ENCODE results near the gene FGF12. TPM values are rescaled to one million over a fixed set of nuclear protein-coding genes. Genes with fewer than 3 reads are reported as not detected.

FGF12 gene
- total RNA-seq, 2 donors from 2014 or later, result 0.25 to 0.48 TPM

DNA sequence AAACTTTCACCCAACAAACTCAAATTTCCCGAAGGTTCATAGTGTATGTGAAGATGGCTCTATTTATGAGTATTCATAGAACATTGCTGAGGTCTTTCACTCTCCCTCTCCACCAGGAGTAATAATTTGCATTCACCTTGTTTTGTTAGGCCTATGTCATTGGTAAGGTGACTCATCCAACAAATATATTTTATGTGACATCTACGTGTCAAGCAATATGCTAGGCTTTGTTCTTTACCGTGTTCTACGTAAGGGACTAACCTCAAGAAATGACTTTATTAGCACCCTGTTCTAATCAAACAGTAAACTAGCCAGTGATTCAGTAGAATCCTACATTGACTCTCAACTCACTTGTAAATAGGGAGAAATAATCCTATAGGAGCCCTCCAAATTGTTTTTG is 334.4 kb downstream of the FGF12 start:
- Histone ChIP-seq H3K36me3 (no peaks in the 10 kb centered on the region), H3K4me3 (no peak overlapping the region), H3K27me3 (no peaks in the 10 kb centered on the region), H3K4me1 (no peaks in the 10 kb centered on the region), H3K9ac (ENCODE audit: low read depth in 2 of 2, low read length in 2 of 2) (no peak overlapping the region), H3K9me3 (no peaks in the 10 kb centered on the region), H3K27ac (no peak overlapping the region)
- no peak for DNase-seq
- intact Hi-C loops (cut with DNase I), result no loop called here
- TF ChIP-seq, protein P1, sequence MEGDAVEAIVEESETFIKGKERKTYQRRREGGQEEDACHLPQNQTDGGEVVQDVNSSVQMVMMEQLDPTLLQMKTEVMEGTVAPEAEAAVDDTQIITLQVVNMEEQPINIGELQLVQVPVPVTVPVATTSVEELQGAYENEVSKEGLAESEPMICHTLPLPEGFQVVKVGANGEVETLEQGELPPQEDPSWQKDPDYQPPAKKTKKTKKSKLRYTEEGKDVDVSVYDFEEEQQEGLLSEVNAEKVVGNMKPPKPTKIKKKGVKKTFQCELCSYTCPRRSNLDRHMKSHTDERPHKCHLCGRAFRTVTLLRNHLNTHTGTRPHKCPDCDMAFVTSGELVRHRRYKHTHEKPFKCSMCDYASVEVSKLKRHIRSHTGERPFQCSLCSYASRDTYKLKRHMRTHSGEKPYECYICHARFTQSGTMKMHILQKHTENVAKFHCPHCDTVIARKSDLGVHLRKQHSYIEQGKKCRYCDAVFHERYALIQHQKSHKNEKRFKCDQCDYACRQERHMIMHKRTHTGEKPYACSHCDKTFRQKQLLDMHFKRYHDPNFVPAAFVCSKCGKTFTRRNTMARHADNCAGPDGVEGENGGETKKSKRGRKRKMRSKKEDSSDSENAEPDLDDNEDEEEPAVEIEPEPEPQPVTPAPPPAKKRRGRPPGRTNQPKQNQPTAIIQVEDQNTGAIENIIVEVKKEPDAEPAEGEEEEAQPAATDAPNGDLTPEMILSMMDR (IDR thresholded peaks at IDR 0.05), result no peak

DNA sequence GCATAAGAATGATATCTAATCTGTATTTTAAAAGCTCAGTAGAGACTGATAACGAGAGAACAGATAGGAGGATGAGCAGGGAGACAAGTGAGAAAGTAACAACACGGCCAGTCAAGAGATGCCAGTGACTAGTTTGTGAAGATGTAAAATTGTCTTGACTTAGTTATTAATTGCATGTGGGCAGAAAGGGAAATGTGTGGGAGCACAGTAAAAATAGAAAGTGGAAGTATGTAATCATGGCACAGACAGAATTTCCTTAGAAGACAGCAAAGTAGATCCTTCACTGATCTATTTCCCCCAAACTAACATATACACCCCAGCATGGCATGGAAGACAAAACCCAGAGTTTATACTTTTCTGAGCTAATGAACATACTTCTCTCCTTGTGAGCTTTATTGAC is 344.5 kb downstream of the FGF12 start:
- Histone ChIP-seq H3K4me1 (no peaks in the 10 kb centered on the region), H3K27ac (no peak overlapping the region), H3K9me3 (no peaks in the 10 kb centered on the region), H3K9ac (ENCODE audit: low read depth in 2 of 2, low read length in 2 of 2) (no peak overlapping the region), H3K27me3 (no peaks in the 10 kb centered on the region), H3K36me3 (no peaks in the 10 kb centered on the region), H3K4me3 (no peak overlapping the region)
- TF ChIP-seq, protein P1 (IDR thresholded peaks at IDR 0.05), result no peak
- intact Hi-C loops (cut with DNase I), result no loop called here
- DNase-seq, result no peak

DNA sequence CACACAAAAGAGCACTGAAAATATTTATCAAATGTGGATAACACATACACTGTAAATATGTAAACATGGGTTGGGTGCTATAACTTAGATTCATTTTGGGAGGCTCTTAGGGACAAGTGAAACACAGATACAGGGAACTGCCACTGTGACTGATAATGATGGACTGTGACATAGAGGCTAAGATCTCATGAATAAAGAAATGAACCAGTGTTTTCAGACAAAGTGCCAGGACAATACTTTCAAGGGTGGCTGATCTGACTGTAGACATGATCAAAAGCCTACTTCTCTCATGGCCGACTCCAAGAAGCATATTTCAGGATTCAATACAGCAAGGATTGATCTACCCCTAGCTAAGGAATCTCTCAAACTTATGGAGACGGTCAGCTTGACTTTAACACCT is 353.8 kb downstream of the FGF12 start:
- Histone ChIP-seq H3K9me3 (no peaks in the 10 kb centered on the region), H3K27me3 (no peaks in the 10 kb centered on the region), H3K4me1 (no peaks in the 10 kb centered on the region), H3K36me3 (no peaks in the 10 kb centered on the region), H3K27ac (no peak overlapping the region), H3K4me3 (no peak overlapping the region), H3K9ac (ENCODE audit: low read depth in 2 of 2, low read length in 2 of 2) (no peak overlapping the region)
- TF ChIP-seq, protein P1 (IDR thresholded peaks at IDR 0.05), result no peak
- intact Hi-C loops (cut with DNase I), result no loop called here
- no peak for DNase-seq

DNA sequence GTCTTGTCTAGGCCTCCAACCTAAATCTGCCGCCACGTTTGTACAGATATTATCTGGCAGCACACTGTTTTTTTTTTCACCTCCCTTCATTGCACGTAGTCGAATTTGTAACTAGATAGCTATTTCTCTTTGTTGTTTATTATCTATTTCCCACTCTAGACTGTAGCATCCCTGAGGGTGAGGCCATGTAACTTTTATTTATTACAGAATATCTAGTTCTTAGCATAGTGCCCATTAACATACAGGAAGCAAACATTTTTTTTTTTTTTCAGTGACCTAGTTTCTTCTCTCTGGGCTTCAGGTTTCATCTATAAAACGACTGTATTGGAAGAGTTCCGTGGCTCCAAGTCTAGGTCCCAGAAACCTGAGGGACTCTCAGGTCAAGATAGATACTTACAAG is 354.3 kb downstream of the FGF12 start:
- DNase-seq, result no peak
- Histone ChIP-seq H3K9me3 (no peaks in the 10 kb centered on the region), H3K36me3 (no peaks in the 10 kb centered on the region), H3K27me3 (no peaks in the 10 kb centered on the region), H3K9ac (ENCODE audit: low read depth in 2 of 2, low read length in 2 of 2) (no peak overlapping the region), H3K27ac (no peak overlapping the region), H3K4me3 (no peak overlapping the region), H3K4me1 (no peaks in the 10 kb centered on the region)
- intact Hi-C loops (cut with DNase I), result no loop called here
- TF ChIP-seq, protein P1 (IDR thresholded peaks at IDR 0.05), result no peak

DNA sequence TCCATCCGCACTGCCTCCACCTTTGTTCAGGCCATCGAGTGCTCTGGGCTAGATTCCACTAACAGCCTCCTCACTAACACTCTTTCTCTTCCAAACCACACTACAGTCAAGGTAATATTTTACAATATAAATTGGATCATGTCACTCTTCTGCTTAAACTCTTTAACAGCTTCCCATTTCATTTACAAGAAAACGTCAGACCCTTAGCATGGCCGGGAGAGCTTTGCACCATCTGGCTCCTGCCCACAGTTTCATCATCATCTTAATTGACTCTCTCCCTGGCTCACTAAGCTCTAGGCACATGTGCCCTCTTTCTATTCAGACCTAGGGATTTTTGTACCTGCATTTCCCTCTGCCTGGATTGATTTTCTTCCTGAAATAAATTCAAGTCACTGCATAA is 354.7 kb downstream of the FGF12 start:
- intact Hi-C loops (cut with DNase I), result no loop called here
- Histone ChIP-seq H3K4me1 (no peaks in the 10 kb centered on the region), H3K9me3 (no peaks in the 10 kb centered on the region), H3K4me3 (no peak overlapping the region), H3K27me3 (no peaks in the 10 kb centered on the region), H3K36me3 (no peaks in the 10 kb centered on the region), H3K9ac (ENCODE audit: low read depth in 2 of 2, low read length in 2 of 2) (no peak overlapping the region), H3K27ac (no peak overlapping the region)
- DNase-seq, result no peak
- TF ChIP-seq, protein P1 (IDR thresholded peaks at IDR 0.05), result no peak
